DND-41 (cell line): Measurements from ENCODE around the gene NEMP2.

ENCODE experiments used
- ATAC-seq: fragments of 200-7000 bp; cut with Tn5 transposase; 3 replicates; pipeline ENCODE4 v1.9.1; 2021; ENCODE audit warnings: low read depth; ENCODE audit not compliant: insufficient read depth
- DNase-seq: peaks from one replicate; pipeline ENCODE4 v3.0.0-alpha.2; 2020
- H2AFZ ChIP-seq: 2 replicates; pipeline ENCODE4 v1.6.0; 2012; ENCODE audit warnings: low read depth, low read length
- H3K27ac ChIP-seq: 2 replicates; pipeline ENCODE4 v1.5.1; 2012; ENCODE audit warnings: low read length, inconsistent platforms
- H3K27me3 ChIP-seq: fragments of 200-600 bp; sonication (generic); 2 replicates; pipeline ENCODE4 v1.6.0; 2012; ENCODE audit warnings: low read length, mild to moderate bottlenecking, inconsistent platforms; ENCODE audit not compliant: insufficient read depth, poor library complexity
- H3K36me3 ChIP-seq: 2 replicates; pipeline ENCODE4 v1.5.1; 2012; ENCODE audit warnings: low read length, inconsistent platforms; ENCODE audit not compliant: insufficient read depth
- H3K4me1 ChIP-seq: 2 replicates; pipeline ENCODE4 v1.5.1; 2012; ENCODE audit warnings: mild to moderate bottlenecking, low read length; ENCODE audit not compliant: insufficient read depth
- H3K4me2 ChIP-seq: 2 replicates; pipeline ENCODE4 v1.6.0; 2012; ENCODE audit warnings: mild to moderate bottlenecking, moderate library complexity, low read length, inconsistent platforms; ENCODE audit not compliant: insufficient read depth
- H3K4me3 ChIP-seq, 2 experiments: fragments of 200-600 bp in 1 of 2; shearing (Covaris generic) in 1 of 2; 2 replicates each; pipeline ENCODE4 v1.5.1; 2012 to 2016; ENCODE audit warnings: inconsistent platforms in 2 of 2, low read length in 2 of 2, mild to moderate bottlenecking in 2 of 2, low read depth in 1 of 2, moderate library complexity in 1 of 2
- H3K79me2 ChIP-seq: 2 replicates; pipeline ENCODE4 v1.6.0; 2012; ENCODE audit warnings: low read length, inconsistent platforms; ENCODE audit not compliant: insufficient read depth
- H3K9ac ChIP-seq: 2 replicates; pipeline ENCODE4 v1.6.0; 2012; ENCODE audit warnings: low read depth, mild to moderate bottlenecking, inconsistent platforms, low read length, moderate library complexity
- H3K9me3 ChIP-seq: 2 replicates; pipeline ENCODE4 v1.5.1; 2012; ENCODE audit warnings: low read length, moderate library complexity, mild to moderate bottlenecking, inconsistent platforms; ENCODE audit not compliant: insufficient read depth, severe bottlenecking
- H4K20me1 ChIP-seq: 2 replicates; pipeline ENCODE4 v1.6.0; 2012; ENCODE audit warnings: low read length; ENCODE audit not compliant: insufficient read depth
- CTCF ChIP-seq: IDR thresholded peaks from 2 replicates; pipeline ENCODE4 v1.5.1; 2012; ENCODE audit warnings: borderline replicate concordance, low read length, moderate library complexity, mild to moderate bottlenecking; ENCODE audit not compliant: poor library complexity, severe bottlenecking; ENCODE audit errors: extremely low read depth
- EZH2 ChIP-seq: IDR thresholded peaks from 3 replicates; pipeline ENCODE4 v1.6.1; 2012; ENCODE audit warnings: borderline replicate concordance, low read depth, mild to moderate bottlenecking, moderate library complexity, low read length, inconsistent platforms; ENCODE audit not compliant: severe bottlenecking

NEMP2 gene

GRCh38 chr2:190562121-190562520 is 27.6 kb upstream of the NEMP2 start:
- no peak overlapping the region for H3K27ac ChIP-seq
- DNase-seq (no peak), ATAC-seq (no peak)
- no peaks in the 10 kb centered on the region for H3K79me2 ChIP-seq
- H3K9me3 ChIP-seq = no peaks in the 10 kb centered on the region
- no peaks in the 10 kb centered on the region for H3K4me1 ChIP-seq
- H2AFZ ChIP-seq = no peak overlapping the region
- no peak overlapping the region for H3K4me2 ChIP-seq
- TF ChIP-seq CTCF (no peak), EZH2 (no peak)
- no peak overlapping the region for H3K4me3 ChIP-seq
- no peaks in the 10 kb centered on the region for H3K36me3 ChIP-seq
- no peaks in the 10 kb centered on the region for H4K20me1 ChIP-seq
- H3K9ac ChIP-seq = no peak overlapping the region
- H3K27me3 ChIP-seq = no peaks in the 10 kb centered on the region

- Histone ChIP-seq H2AFZ (no peak overlapping the region), H3K36me3 (no peaks in the 10 kb centered on the region), H3K4me2 (no peak overlapping the region), H3K9me3 (no peaks in the 10 kb centered on the region), H4K20me1 (no peaks in the 10 kb centered on the region), H3K27ac (no peak overlapping the region), H3K4me1 (no peaks in the 10 kb centered on the region), H3K9ac (no peak overlapping the region), H3K27me3 (no peaks in the 10 kb centered on the region), H3K79me2 (no peaks in the 10 kb centered on the region), H3K4me3 (no peak overlapping the region)
- no peak for ATAC-seq
- TF ChIP-seq EZH2 (no peak), CTCF (no peak)
- no peak for DNase-seq
Observed at GRCh38 chr2:190561094-190561493, 26.6 kb upstream of the NEMP2 start.

DNA sequence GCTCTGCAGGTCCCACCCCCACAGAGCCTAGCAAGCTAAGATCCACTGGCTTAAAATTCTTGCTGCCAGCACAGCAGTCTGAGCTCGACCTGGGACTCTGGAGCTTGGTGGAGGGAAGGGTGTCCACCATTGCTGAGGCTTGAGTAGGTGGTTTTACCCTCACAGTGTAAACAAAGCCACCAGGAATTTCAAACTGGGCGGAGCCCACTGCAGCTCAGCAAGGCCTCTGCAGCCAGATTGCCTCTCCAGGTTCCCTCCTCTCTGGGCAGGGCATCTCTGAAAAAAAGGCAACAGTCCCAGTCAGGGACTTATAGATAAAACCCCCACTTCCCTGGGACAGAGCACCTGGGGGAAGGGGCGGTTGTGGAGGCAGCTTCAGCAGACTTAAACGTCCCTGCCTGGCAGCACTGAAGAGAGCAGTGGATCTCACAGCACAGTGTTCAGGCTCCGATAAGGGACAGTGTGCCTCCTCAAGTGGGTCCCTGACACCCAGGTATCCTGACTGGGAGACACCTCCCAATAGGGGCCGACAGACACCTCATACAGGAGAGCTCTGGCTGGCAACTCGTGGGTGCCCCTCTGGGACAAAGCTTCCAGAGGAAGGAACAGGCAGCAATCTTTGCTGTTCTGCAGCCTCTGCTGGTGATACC is 20.0 kb upstream of the NEMP2 start:
- H3K27ac ChIP-seq = no peak overlapping the region
- no peaks in the 10 kb centered on the region for H3K4me1 ChIP-seq
- no peaks in the 10 kb centered on the region for H3K36me3 ChIP-seq
- no peaks in the 10 kb centered on the region for H3K79me2 ChIP-seq
- no peak overlapping the region for H2AFZ ChIP-seq
- H3K27me3 ChIP-seq = no peaks in the 10 kb centered on the region
- H3K9ac ChIP-seq = no peak overlapping the region
- H3K4me3 ChIP-seq = no peak overlapping the region
- TF ChIP-seq EZH2 = no peak
- TF ChIP-seq CTCF = no peak
- no peak for DNase-seq
- no peak for ATAC-seq
- H3K9me3 ChIP-seq = no peaks in the 10 kb centered on the region
- H3K4me2 ChIP-seq = no peak overlapping the region
- H4K20me1 ChIP-seq = no peaks in the 10 kb centered on the region

DNA sequence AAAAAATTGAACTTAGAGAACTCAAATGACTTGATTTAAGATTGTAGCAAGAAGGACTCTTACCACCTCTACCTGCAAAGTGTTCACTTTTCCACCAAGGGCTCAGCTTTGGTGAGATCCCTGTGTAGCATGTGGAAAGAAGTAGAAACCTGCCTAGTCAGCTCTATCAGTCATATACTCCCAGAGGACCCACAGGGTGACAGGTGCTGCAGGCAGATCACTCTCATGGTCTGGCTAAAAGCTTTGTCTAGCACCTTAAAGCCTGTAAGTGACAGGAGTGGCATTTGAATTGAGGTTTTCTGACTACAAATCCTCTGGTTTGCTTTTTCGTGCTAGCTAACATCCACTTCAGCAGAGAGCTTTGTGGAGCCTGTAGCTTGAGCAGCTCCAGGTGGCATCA is 18.7 kb upstream of the NEMP2 start:
- ATAC-seq = no peak
- no peak for DNase-seq
- Histone ChIP-seq H3K36me3 (no peaks in the 10 kb centered on the region), H3K79me2 (no peaks in the 10 kb centered on the region), H3K4me2 (no peak overlapping the region), H2AFZ (no peak overlapping the region), H3K9me3 (no peaks in the 10 kb centered on the region), H3K9ac (no peak overlapping the region), H3K27me3 (no peaks in the 10 kb centered on the region), H3K4me1 (no peaks in the 10 kb centered on the region), H3K27ac (no peak overlapping the region), H4K20me1 (no peaks in the 10 kb centered on the region), H3K4me3 (no peak overlapping the region)
- TF ChIP-seq EZH2 (no peak), CTCF (no peak)
